ENCODE measurements around the gene CPS1.

Gene CPS1

DNA sequence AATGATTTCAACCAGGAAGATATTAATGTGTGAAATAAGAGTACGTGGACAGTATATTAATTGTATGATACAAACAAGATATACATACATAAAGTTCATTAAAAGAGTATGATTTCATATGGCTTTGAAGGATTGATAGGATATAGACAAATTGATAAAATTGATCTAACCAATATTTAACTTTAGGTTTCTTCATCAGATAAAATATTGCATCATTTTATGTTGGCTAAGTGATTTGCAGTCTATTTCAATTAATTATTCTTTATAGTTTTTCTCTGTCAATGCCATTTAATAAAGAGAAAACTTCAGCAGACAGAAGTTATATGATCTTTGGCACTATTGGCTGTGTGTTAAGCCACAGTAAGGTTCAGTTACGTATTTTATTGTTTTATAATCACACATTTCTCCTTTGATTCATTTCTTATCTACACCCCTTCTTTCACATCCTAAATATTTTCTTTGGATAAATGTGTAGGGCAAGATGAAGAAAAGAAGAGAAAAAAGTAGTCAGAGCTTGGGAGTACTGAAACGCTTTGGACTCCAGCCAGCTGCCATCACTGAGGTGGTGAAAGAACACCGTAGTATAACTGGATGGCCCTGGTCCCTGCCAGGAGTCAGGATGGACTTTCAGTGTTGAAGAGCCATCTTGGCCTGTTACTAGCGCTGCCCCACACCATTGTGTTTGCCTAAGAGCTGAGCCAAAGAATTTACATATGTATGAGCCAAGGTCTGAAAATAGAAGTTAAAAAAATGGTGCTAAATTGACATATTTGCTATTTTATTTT lies 9.8 kb upstream of the CPS1 start:
- DNase-seq (ENCODE audit: low spot score): no peak
- FAIRE-seq: no peak

GRCh38 chr2:210548031-210548430 lies 8.4 kb upstream of the CPS1 start:
- no peak for DNase-seq (ENCODE audit: low spot score)
- FAIRE-seq: no peak

GRCh38 chr2:210548878-210549384 lies 7.5 kb upstream of the CPS1 start:
- DNase-seq (ENCODE audit: low spot score): no peak
- no peak for FAIRE-seq

- no peak for DNase-seq (ENCODE audit: low spot score)
- no peak for FAIRE-seq
Observed at GRCh38 chr2:210551001-210551400, 5.4 kb upstream of the CPS1 start.

GRCh38 chr2:210553373-210553772 lies 3.0 kb upstream of the CPS1 start:
- DNase-seq (ENCODE audit: low spot score) (peak; percentile 36), FAIRE-seq (no peak)

DNA sequence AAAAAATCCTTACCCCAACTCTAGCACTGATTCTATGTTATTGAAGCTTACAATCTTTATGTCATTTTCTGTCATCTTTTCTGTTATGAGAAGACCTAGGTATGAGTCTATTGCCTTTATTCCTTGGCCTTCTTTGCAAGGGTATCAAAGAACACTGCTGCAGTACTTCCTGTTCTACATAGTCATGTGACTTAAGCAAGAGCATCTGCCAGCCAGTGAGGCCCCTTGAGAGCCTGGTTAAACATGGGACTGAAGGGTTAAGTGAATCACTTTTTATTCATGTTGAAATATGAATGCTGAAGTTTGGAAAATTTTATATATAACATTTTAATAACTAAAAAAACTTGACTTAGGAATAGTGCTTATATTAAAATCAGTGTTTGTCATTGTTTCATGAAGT lies 844 bp upstream of the CPS1 start:
- DNase-seq (ENCODE audit: low spot score) (no peak), FAIRE-seq (no peak)

- FAIRE-seq: no peak
- DNase-seq (ENCODE audit: low spot score): no peak
Observed at GRCh38 chr2:210557721-210558120, 1.3 kb downstream of the CPS1 start.

DNA sequence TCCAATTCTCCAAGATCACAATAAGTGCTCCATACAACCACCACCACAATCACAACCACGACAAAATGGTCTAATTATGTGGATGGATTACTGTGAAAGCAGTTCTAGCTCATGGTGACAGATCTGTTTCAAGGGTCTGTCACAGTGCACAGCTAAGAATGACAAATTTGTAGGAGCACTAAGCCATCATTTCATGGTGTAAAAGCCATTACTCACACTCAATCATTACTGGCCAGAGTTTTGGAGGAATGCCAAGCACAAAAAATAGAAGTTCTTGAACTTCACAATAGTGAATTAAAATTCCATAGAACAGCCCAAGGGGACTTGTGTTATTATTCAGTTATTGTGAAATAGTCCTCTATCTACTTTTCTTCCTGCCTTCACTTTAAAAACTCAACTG lies 2.3 kb downstream of the CPS1 start:
- no peak for FAIRE-seq
- DNase-seq (ENCODE audit: low spot score): no peak

DNA sequence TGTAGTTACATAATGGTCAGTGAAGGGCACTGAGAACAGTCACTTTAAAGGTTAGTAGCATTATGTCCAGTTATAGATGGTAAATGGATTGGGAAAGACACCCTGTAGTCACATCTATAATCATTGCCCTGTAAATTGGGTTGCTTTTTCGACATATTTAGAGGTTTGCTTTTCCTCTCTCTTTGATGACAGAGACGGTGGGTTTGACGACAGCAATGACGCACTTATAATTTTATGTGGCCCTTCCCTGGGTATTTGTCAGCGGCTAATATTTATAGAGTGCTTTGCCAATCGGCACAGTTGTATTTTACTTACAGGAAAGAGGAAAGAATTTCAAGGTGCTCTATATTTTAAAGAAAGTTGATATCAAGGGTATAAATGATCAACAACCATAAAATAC lies 2.8 kb downstream of the CPS1 start:
- DNase-seq (ENCODE audit: low spot score) (no peak), FAIRE-seq (no peak)

- FAIRE-seq: no peak
Observed at GRCh38 chr2:210561475-210561874, 5.1 kb downstream of the CPS1 start.

GRCh38 chr2:210562091-210562490 lies 5.7 kb downstream of the CPS1 start:
- FAIRE-seq (no peak), DNase-seq (ENCODE audit: low spot score) (no peak)

More at GRCh38 chr2:210561475-210561874, 5.1 kb downstream of the CPS1 start:
- no peak for DNase-seq (ENCODE audit: low spot score)

GRCh38 chr2:210562502-210563080 lies 6.2 kb downstream of the CPS1 start:
- FAIRE-seq (no peak), DNase-seq (ENCODE audit: low spot score) (no peak)

DNA sequence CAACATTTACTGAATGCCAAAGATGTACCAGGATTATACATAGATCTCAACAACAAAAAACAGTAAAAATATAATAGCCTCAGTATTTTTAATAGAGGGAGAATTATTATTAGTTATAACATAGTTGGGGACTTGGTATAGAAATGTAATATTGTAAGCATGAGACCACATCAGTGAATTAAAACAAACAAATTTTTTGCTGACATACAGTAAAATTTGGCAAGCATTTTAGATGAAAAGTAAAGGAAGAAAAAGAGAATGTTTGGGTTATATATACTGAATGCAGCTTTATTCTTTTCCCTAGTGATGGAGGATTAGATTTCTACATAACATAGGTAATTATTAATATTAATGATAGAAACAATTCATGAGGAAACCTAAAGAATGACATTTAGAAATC lies 10.9 kb downstream of the CPS1 start:
- no peak for DNase-seq (ENCODE audit: low spot score)
- FAIRE-seq: no peak

DNA sequence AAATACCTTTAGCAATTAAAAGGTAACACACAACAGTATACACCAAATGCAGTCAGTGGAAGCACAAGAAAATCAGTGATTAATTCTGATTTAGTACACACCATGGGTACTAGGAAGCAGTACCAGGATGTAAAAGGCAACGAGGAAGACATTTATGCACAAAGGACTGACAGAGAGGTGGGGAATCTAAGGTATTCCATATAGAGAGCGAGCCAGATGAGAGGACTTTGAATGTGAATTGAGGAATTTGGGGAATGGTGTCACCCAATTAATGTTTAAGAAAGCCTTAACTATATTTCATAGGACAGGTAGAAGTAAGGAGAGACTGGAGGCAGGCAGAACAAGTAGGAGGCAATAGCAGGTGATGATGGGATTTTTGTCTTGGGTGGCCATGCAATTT lies 11.7 kb downstream of the CPS1 start:
- FAIRE-seq (no peak), DNase-seq (ENCODE audit: low spot score) (no peak)

DNA sequence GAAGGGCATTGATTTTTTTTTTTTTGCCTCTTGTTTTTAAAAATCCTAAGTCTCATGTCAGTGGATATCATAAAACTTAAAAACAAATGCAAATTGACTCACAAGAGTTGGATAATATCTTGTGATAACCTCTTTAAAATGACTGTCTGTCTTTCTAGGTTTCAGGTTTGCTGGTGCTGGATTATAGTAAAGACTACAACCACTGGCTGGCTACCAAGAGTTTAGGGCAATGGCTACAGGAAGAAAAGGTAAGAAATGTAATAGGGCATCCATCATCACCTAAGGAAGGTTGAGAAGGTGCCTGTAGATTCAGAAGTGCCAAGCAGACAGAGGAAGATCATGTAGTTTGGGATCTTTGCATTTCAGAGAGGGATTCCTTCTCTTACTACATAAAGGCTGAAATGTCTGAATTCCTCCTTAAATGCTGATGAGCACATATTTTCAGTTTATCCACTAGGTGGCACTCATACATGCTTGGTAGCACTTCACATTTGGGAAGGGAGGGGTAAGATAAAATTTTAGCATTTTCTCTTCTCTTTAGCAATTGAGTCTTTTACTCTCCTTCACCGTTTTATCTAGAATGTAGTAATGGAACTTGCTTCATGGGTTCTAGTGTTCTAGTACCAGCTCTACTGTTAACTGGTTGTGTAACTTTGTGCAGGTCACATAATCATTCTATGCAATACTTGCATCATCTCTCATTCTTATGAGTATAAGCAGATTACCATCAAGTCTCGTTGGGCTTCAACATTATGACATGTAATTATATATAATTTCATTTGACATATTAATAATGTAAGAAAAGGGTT lies 21.1 kb downstream of the CPS1 start:
- FAIRE-seq: no peak
- peak; percentile 46 for DNase-seq (ENCODE audit: low spot score)

DNA sequence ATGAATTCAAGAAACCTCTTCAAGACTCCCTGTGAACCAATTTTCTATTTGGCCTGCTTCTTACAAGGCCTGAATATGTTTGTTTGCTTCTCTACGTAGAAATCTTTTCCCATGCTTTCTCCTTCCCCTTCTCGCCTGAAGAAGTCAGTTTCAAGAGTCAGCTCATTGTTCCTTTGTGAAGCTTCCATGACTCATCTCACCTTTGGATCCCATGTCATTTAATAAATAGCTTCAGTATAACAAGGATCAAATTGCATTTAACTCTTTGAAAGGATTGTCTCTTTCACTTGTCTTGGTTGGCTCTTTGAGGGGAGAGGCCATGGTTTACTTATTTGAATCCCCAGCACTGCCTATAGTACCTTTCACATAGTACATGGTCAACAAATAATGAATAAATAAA lies 28.4 kb downstream of the CPS1 start:
- peak; percentile 28 for DNase-seq (ENCODE audit: low spot score)
- FAIRE-seq: no peak

DNA sequence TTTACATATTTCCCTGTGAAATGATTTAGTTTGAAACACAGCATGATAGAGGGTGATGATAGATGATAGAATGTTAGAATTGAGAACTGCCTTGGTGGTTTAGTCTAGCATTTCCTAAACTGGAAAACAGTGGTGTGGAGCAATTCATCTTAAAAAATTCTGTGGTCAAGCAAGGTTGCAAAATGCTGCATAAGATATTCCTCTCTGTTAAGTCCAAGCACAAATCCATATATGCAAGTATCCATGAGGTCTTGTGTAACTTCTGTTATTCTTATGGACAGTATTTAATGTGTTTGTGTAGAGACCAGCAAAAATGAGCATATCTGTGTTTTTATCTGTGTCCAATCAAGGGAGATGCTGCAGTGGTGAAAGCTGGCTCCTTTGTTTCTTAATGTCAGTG lies 30.0 kb downstream of the CPS1 start:
- no peak for DNase-seq (ENCODE audit: low spot score)
- FAIRE-seq: no peak

DNA sequence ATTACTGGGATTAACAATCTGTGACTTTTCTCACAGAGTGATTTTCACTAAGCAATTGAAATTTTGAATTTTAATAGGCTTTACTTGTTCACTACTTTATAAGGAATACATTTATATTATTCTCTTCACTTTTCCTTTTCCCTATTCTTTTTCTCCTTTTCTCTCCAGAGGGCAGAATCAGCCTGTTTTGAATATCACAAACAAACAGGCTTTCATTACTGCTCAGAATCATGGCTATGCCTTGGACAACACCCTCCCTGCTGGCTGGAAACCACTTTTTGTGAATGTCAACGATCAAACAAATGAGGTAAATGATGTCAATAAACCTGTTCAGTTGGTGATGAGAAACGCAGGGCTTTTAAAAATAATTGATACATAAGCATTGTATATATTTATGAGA lies 35.3 kb downstream of the CPS1 start:
- DNase-seq (ENCODE audit: low spot score) (no peak), FAIRE-seq (no peak)

DNA sequence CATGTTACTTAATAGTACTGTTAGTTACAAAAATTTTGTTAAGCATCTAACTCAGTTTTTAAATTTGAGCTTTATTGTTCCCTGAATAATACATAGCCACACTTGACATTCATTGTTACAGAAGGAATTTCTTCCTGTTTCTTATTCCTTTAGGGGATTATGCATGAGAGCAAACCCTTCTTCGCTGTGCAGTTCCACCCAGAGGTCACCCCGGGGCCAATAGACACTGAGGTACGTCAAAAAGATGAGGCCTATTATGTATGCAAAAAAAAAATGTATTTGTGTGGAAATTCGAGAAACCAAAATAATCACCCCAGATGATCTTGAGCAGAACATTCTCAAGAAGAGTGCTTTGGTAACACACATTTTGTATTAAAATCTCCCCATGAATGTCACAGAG lies 36.3 kb downstream of the CPS1 start:
- FAIRE-seq (no peak), DNase-seq (ENCODE audit: low spot score) (no peak)

- DNase-seq (ENCODE audit: low spot score): no peak
- no peak for FAIRE-seq
Observed at GRCh38 chr2:210593166-210593565, 36.8 kb downstream of the CPS1 start.

DNA sequence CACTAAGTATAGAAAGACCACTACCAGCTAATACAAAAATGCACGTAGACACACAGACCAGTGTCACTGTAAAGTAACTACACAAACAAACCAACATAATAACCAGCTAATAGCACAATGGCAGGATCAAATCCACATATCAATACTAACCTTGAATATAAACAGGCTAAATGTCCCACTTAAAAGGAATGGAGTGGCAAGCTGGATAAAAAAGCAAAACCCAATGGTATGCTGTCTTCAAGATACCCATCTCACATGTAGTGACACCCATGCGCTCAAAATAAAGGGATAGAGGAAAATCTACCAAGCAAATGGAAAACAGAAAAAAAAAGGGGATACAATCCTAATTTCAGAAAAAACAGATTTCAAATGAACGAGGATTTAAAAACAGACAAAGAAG lies 41.8 kb downstream of the CPS1 start:
- no peak for FAIRE-seq
- DNase-seq (ENCODE audit: low spot score): no peak

GRCh38 chr2:210599476-210599875 lies 43.1 kb downstream of the CPS1 start:
- DNase-seq (ENCODE audit: low spot score) (no peak), FAIRE-seq (no peak)

All from urothelium cell line (cell line).